Activated T-helper 1 cell treated with anti-CD3 and anti-CD28 coated beads, Interleukin-12 subunit alpha, Interleukin-12 subunit beta, Interleukin-2, Interleukin-4 antibody, amounts not matched to agents 30 ng/mL and 10 ng/mL and 1 ng/mL, durations not matched to agents 14 hours and 24 hours and 36 hours (primary cell): ENCODE data around the gene RBM34. TPM values are rescaled to one million over a fixed set of nuclear protein-coding genes. Genes with fewer than 3 reads are reported as not detected.
"Not testable (repeated sequence)": the region's sequence is repeated elsewhere in the genome, so short reads cannot be mapped to it uniquely, and the experiment has no call there.

ENCODE experiments used
- DNase-seq: peaks from one replicate; pipeline ENCODE4 v3.0.0; 2021; ENCODE audit warnings: low spot score
- H3K27ac Mint-ChIP-seq: one replicate; pipeline ENCODE4 v1.8.0; 2021; ENCODE audit warnings: mild to moderate bottlenecking, mixed read lengths
- H3K27me3 Mint-ChIP-seq: one replicate; pipeline ENCODE4 v1.8.0; 2022; ENCODE audit warnings: mild to moderate bottlenecking, moderate library complexity, mixed read lengths; ENCODE audit not compliant: insufficient read depth
- H3K36me3 Mint-ChIP-seq: one replicate; pipeline ENCODE4 v1.8.0; 2021; ENCODE audit warnings: low read depth, mixed read lengths
- H3K4me1 Mint-ChIP-seq: one replicate; pipeline ENCODE4 v1.8.0; 2021; ENCODE audit warnings: low read depth, mixed read lengths
- H3K4me3 Mint-ChIP-seq: one replicate; pipeline ENCODE4 v1.8.0; 2021; ENCODE audit warnings: mild to moderate bottlenecking, moderate library complexity, mixed read lengths
- H3K9me3 Mint-ChIP-seq: one replicate; pipeline ENCODE4 v1.8.0; 2021; ENCODE audit warnings: mixed read lengths
- intact Hi-C: fragments of 100-400 bp; cut with micrococcal nuclease; formaldehyde crosslinking; loops from one replicate; pipeline ENCODE4 v1.15.1; 2024
- total RNA-seq: library from RNA; stranded (reverse); gene quantifications from 2 replicates; pipeline ENCODE4 v1.2.3, GENCODE V29; 2022

Gene RBM34
- total RNA-seq, 1 donor from 2014 or later, result 120 TPM

- H3K4me3 Mint-ChIP-seq, result no peak overlapping the region
- intact Hi-C loops, result loop anchor here (5.0 kb wide), 1 partner anchor 52 kb away; no protein-coding TSS in a partner anchor
- H3K27me3 Mint-ChIP-seq, result no peaks in the 10 kb centered on the region
- no peaks in the 10 kb centered on the region for H3K4me1 Mint-ChIP-seq
- no peak overlapping the region for H3K27ac Mint-ChIP-seq
- DNase-seq, result no peak
- H3K36me3 Mint-ChIP-seq, result peaks cover 25% of the 10 kb centered on the region
- H3K9me3 Mint-ChIP-seq, result no peaks in the 10 kb centered on the region
Observed at GRCh38 chr1:235169986-235170385, 8.9 kb upstream of the RBM34 start.

- Mint-ChIP-seq H3K27me3 (no peaks in the 10 kb centered on the region), H3K4me3 (no peak overlapping the region), H3K4me1 (no peaks in the 10 kb centered on the region), H3K27ac (no peak overlapping the region), H3K9me3 (no peaks in the 10 kb centered on the region), H3K36me3 (peaks cover 26% of the 10 kb centered on the region)
- intact Hi-C loops, result no loop called here
- no peak for DNase-seq
Observed at GRCh38 chr1:235168375-235168774, 7.3 kb upstream of the RBM34 start.

DNA sequence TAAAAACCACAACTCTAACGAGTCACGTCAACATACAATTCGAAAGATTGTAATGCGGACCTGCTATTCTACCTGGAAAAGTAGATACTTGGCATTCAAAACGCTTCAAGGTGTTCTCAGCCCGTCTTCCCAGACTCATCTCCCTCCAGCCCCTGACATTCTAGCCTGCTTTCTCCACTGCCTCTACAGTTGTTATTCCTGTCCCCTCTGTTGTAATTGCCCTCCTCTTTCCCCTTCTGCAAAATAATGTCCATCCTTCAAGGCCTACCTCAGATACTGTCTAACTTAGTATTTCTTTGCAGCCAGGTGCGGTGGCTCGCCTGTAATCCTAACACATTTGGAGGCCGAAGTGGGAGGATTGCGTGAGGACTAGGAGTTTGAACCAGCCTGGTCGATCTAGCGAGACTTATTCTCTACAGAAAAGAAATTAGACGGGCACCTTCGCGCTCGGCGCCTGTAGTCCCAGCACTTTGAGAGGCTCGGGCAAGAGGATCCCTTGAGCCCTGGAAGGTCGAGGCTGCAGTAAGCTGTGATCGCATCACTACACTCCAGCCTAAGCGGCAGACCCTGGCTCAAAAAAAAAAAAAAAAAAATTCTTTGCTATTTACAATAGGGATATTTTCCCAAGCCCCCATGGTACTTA lies 756 bp upstream of the RBM34 start:
- Mint-ChIP-seq H3K27ac (peak overlapping the region; percentile 97), H3K4me1 (peaks cover 16% of the 10 kb centered on the region), H3K4me3 (peak overlapping the region; percentile 98), H3K27me3 (no peaks in the 10 kb centered on the region), H3K36me3 (peaks cover 16% of the 10 kb centered on the region), H3K9me3 (no peaks in the 10 kb centered on the region)
- DNase-seq, result no peak
- intact Hi-C loops, result loop anchor here (1.0 to 2.0 kb wide), 9 partner anchors 34 to 789 kb away; partner anchors contain the start of genes ARID4B, B3GALNT2, COA6 and GGPS1

DNA sequence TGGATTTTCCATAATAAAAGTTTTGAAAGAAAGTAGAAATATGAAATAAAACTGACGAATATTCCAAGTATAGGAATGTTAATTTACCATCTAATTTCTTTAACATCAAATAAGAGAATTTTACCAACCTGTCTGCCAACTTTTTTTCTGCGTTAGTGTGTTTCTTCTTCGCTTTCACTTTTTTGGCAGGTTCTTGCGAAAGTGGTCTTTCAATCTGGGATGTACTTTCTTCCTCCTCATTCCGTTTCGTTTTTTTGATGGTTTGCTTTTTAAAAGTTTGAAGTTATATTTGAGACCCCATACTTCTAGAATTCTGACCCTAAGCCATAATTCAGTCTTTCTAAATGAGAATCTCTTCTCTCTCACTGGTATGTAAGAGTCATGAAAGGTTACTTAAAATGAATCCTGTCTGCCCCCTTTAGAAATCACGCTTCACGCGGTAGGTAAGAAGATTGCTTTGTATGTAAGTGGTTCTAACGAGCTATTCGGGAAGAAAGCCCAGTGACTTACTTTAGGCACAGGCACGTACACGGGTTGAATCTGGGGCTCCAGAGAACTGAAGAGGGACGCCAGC lies 580 bp downstream of the RBM34 start:
- Mint-ChIP-seq H3K4me1 (peaks cover 16% of the 10 kb centered on the region), H3K4me3 (peak overlapping the region; percentile 98), H3K27ac (peak overlapping the region; percentile 97), H3K27me3 (no peaks in the 10 kb centered on the region), H3K9me3 (no peaks in the 10 kb centered on the region), H3K36me3 (peaks cover 16% of the 10 kb centered on the region)
- intact Hi-C loops, result loop anchor here (2.0 kb wide), 3 partner anchors 46 to 682 kb away; partner anchors contain the start of genes B3GALNT2 and TARBP1
- no peak for DNase-seq

GRCh38 chr1:235159930-235160329 lies 1.1 kb downstream of the RBM34 start:
- Mint-ChIP-seq H3K4me1 (peaks cover 16% of the 10 kb centered on the region), H3K36me3 (peaks cover 16% of the 10 kb centered on the region), H3K27ac (peak overlapping the region; percentile 72), H3K4me3 (peak overlapping the region; percentile 98)
- H3K27me3 Mint-ChIP-seq, H3K9me3 Mint-ChIP-seq, DNase-seq: not testable (repeated sequence)
- intact Hi-C loops, result loop anchor here (2.0 kb wide), 3 partner anchors 47 to 681 kb away; partner anchors contain the start of genes B3GALNT2 and TARBP1

GRCh38 chr1:235159284-235159683 lies 1.8 kb downstream of the RBM34 start:
- Mint-ChIP-seq H3K4me3 (peak overlapping the region; percentile 98), H3K36me3 (peaks cover 14% of the 10 kb centered on the region), H3K4me1 (peaks cover 16% of the 10 kb centered on the region)
- H3K27ac Mint-ChIP-seq, intact Hi-C loops, DNase-seq, H3K27me3 Mint-ChIP-seq, H3K9me3 Mint-ChIP-seq: not testable (repeated sequence)

DNA sequence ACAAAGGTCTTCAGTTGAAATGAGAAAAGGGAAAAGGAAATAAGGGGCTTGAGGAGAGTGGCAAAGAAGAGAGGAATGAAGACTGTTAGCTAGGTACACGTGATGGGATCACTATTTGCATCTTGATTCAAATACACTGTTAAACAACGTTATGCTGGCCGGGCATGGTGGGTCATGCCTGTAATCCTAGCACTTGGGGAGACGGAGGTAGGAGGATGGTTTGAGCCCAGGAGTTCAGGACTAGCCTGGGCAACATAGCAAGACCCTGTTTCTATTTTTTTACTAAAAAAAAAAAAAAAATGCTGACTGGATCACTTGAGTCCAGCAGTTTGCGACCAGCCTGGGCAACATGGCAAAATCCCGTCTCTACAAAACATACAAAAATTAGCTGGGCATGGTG lies 2.4 kb downstream of the RBM34 start:
- H3K4me1 Mint-ChIP-seq, result peaks cover 16% of the 10 kb centered on the region
- no peak overlapping the region for H3K27ac Mint-ChIP-seq
- no peaks in the 10 kb centered on the region for H3K9me3 Mint-ChIP-seq
- no peaks in the 10 kb centered on the region for H3K27me3 Mint-ChIP-seq
- no peak for DNase-seq
- intact Hi-C loops, result no loop called here
- peak overlapping the region; percentile 40 for H3K4me3 Mint-ChIP-seq
- H3K36me3 Mint-ChIP-seq, result peaks cover 14% of the 10 kb centered on the region

DNA sequence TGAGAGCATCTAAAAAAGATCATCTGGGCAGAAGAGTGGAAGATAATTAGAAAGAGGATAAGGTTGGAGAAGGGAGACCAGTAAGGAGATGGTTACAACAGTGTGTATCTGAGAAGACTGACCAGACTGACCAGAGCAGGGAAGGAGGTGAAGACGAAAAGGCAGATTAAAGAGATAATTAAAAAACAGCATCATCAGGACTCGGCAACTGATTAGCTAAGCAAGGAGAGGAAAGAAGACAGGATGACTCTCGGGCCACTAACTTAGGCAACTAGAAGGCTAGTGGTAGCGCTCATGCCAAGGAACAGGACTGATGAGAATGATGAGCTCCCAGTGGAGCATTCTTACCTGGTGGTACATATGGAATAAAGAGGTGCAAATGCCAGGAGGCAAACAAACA lies 3.9 kb downstream of the RBM34 start:
- intact Hi-C loops, result no loop called here
- Mint-ChIP-seq H3K27me3 (no peaks in the 10 kb centered on the region), H3K4me1 (peaks cover 16% of the 10 kb centered on the region), H3K9me3 (no peaks in the 10 kb centered on the region), H3K4me3 (no peak overlapping the region), H3K27ac (no peak overlapping the region), H3K36me3 (peaks cover 19% of the 10 kb centered on the region)
- DNase-seq, result no peak

DNA sequence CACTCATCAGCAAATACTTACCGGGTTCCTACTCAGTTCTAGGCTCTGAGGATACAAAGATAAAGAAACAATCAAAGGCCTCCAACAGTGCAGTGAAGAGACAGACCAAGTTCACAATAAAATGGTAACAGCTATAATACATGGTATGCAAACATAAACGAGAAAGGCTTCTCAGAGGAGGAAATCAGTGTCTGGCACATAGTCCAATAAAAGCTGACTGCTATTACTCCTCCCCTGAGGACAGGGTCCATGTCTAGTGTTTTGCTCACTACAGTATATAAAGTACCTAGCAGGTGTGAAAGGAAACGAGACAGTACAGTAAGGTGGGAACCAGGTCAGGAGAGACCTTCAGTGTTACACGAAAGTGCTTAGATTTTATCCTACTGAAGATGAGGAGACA lies 4.3 kb downstream of the RBM34 start:
- intact Hi-C loops, result no loop called here
- Mint-ChIP-seq H3K4me3 (no peak overlapping the region), H3K4me1 (peaks cover 13% of the 10 kb centered on the region), H3K27ac (no peak overlapping the region), H3K9me3 (no peaks in the 10 kb centered on the region), H3K27me3 (no peaks in the 10 kb centered on the region), H3K36me3 (peaks cover 20% of the 10 kb centered on the region)
- no peak for DNase-seq

- H3K9me3 Mint-ChIP-seq, result no peaks in the 10 kb centered on the region
- H3K4me3 Mint-ChIP-seq, result no peak overlapping the region
- DNase-seq, result no peak
- peaks cover 23% of the 10 kb centered on the region for H3K36me3 Mint-ChIP-seq
- no peak overlapping the region for H3K27ac Mint-ChIP-seq
- intact Hi-C loops, result no loop called here
- no peaks in the 10 kb centered on the region for H3K27me3 Mint-ChIP-seq
- peaks cover 14% of the 10 kb centered on the region for H3K4me1 Mint-ChIP-seq
Observed at GRCh38 chr1:235156265-235156664, 4.8 kb downstream of the RBM34 start.

DNA sequence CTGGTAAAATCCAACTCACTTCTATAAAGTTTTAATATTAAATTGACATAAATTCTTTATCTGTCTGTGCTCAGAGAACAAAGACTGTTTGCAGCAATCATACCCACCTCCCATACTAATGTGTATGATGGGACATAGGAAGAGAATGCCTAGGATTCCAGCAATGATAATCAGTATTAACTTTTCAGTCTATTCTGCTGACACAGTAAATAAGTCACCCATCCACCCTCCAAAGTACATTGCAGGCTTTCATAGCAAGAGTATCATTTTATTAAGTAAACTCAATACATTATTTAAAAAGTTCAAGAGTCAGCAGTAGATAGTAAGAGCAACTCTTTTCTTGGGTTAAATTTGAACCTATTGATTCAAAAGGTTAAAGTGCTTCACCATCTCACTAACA lies 8.8 kb downstream of the RBM34 start:
- DNase-seq, result no peak
- Mint-ChIP-seq H3K4me3 (no peak overlapping the region), H3K36me3 (peaks cover 32% of the 10 kb centered on the region), H3K9me3 (no peaks in the 10 kb centered on the region), H3K4me1 (peaks cover 16% of the 10 kb centered on the region), H3K27me3 (no peaks in the 10 kb centered on the region), H3K27ac (no peak overlapping the region)
- intact Hi-C loops, result no loop called here

- intact Hi-C loops, result no loop called here
- no peaks in the 10 kb centered on the region for H3K9me3 Mint-ChIP-seq
- DNase-seq, result no peak
- peak overlapping the region; percentile 35 for H3K27ac Mint-ChIP-seq
- H3K36me3 Mint-ChIP-seq, result peaks cover 36% of the 10 kb centered on the region
- H3K4me1 Mint-ChIP-seq, result peaks cover 16% of the 10 kb centered on the region
- H3K27me3 Mint-ChIP-seq, result no peaks in the 10 kb centered on the region
- H3K4me3 Mint-ChIP-seq, result no peak overlapping the region
Observed at GRCh38 chr1:235151033-235151432, 10.0 kb downstream of the RBM34 start.

DNA sequence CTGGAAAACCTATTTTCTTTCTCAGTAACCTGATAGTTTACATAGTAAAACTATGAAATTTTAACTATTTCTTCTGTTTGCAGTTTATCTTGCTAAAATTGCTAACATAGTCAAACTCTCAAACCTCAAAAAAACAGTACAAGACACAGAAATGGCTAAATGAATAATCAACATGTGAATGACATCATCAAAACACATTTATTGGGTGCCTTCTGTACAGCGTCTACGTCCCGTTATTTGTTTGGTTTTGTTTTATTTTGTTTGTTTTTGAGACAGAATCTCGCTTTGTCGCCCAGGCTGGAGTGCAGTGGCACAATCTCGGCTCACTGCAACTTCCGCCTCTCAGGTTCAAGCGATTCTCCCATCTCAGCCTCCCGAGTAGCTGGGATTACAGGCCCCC lies 11.2 kb downstream of the RBM34 start:
- DNase-seq, result no peak
- no peak overlapping the region for H3K4me3 Mint-ChIP-seq
- no peaks in the 10 kb centered on the region for H3K9me3 Mint-ChIP-seq
- H3K4me1 Mint-ChIP-seq, result peaks cover 16% of the 10 kb centered on the region
- intact Hi-C loops, result no loop called here
- H3K27me3 Mint-ChIP-seq, result no peaks in the 10 kb centered on the region
- H3K36me3 Mint-ChIP-seq, result peaks cover 40% of the 10 kb centered on the region
- H3K27ac Mint-ChIP-seq, result no peak overlapping the region
